GM20431 (cell line): ENCODE data around the gene BCL2L15.

Source experiments
- in situ Hi-C: fragments of 300-500 bp; cut with MseI, MboI; formaldehyde crosslinking; loops from one replicate; pipeline ENCODE4 v1.15.0; 2020; ENCODE audit warnings: low sequenced_read_pairs; ENCODE audit not compliant: unreplicated experiment

BCL2L15 gene

GRCh38 chr1:113836534-113836933 lies 50.8 kb downstream of the BCL2L15 start:
- in situ Hi-C loops: no loop called here

DNA sequence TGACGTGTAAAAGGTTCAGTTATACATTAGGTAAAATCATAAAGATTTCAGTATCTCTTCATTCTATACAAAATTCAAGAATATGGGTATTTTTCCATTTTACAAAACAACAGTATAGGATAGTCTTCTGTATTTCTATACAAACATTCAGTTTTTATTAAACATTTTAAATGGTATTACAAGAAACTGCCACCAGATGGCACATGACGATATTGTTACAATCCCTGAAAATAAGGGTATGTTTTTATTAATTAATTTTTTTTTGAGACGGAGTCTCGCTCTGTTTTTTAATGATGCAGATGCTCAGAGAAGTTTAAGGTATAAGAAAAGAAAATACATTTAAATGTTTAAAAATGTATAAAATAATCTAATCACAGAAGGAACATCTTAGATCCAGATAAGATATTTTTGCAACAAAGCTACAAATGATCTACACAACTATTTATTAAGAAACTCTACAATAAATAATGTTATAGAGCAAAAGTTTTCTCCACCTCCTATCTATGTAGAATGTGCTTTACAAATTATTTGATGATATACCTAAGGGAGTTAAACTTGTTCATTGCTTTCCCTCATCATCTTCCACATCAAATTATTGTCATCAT lies 51.6 kb downstream of the BCL2L15 start:
- in situ Hi-C loops: no loop called here

DNA sequence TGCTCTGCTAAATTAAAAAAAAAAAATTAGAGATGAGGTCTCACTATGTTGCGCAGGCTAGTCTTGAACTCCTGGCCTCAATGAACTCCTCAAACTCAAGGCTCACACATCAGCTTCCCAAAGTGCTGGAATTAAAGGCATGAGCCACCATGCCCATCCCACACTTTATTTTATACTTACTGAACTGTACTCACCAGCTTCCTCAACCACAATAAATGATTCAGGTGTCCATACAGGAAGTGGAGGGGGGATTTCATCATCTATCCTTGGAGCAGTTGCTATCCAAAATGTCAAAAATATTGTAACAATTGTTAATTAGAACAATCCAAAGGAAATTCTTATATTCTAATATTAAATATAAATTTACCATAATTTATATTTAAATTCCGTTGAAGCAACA lies 52.7 kb downstream of the BCL2L15 start:
- in situ Hi-C loops: no loop called here
